IMR-90 (cell line): ENCODE measurements around the gene DDAH2. TPM values are rescaled to one million over a fixed set of nuclear protein-coding genes. Genes with fewer than 3 reads are reported as not detected.

ENCODE experiments used
- ATAC-seq: fragments of 200-7000 bp; cut with Tn5 transposase; 2 replicates; pipeline ENCODE4 v1.9.1; 2020; ENCODE audit warnings: low read depth, mild to moderate bottlenecking, moderate library complexity
- BruUV-seq: library from RNA; stranded (reverse); fragments of 400-500 nt; replicated peaks from 2 replicates; lab custom pipeline; 2021; lab: Mats Ljungman, UMichigan
- CTCF ChIA-PET: fragments of 300-600 bp; formaldehyde crosslinking; extraction: SDS; loops from one replicate; lab custom pipeline; 2021; ENCODE audit warnings: antibody characterized with exemption; lab: Yijun Ruan, JAX
- POLR2A ChIA-PET: fragments of 300-600 bp; sonication (Branson Sonifier 250); formaldehyde crosslinking; loops from one replicate; lab custom pipeline; 2022; ENCODE audit warnings: antibody characterized with exemption; ENCODE audit not compliant: unreplicated experiment; lab: Charles Lee
- DNase-seq: peaks from one replicate; pipeline ENCODE4 v3.0.0; 2013
- H2AFZ ChIP-seq: replicated peaks from 2 replicates; pipeline ENCODE3; 2013; ENCODE audit warnings: low read length, mild to moderate bottlenecking; ENCODE audit not compliant: poor library complexity
- H2AK5ac ChIP-seq: 2 replicates; pipeline ENCODE4 v1.6.1; 2013; ENCODE audit warnings: low read depth, low read length, inconsistent platforms
- H2AK9ac ChIP-seq: replicated peaks from 2 replicates; pipeline ENCODE3; 2013; ENCODE audit warnings: mild to moderate bottlenecking, low read depth, low read length, moderate library complexity; ENCODE audit not compliant: poor library complexity
- H2BK120ac ChIP-seq: 2 replicates; pipeline ENCODE4 v1.6.1; 2013; ENCODE audit warnings: low read depth, low read length, inconsistent platforms
- H2BK15ac ChIP-seq: 3 replicates; pipeline ENCODE4 v1.6.1; 2013; ENCODE audit warnings: low read depth, low read length, inconsistent platforms
- H2BK20ac ChIP-seq: 2 replicates; pipeline ENCODE4 v1.6.1; 2013; ENCODE audit warnings: low read depth, mild to moderate bottlenecking, inconsistent platforms, low read length, moderate library complexity
- H2BK5ac ChIP-seq: 2 replicates; pipeline ENCODE4 v1.6.1; 2013; ENCODE audit warnings: mild to moderate bottlenecking, low read depth, low read length, inconsistent platforms; ENCODE audit not compliant: poor library complexity, severe bottlenecking
- H3K14ac ChIP-seq: replicated peaks from 2 replicates; pipeline ENCODE4 v1.6.1; 2013; ENCODE audit warnings: low read depth, low read length, inconsistent platforms
- H3K18ac ChIP-seq: 2 replicates; pipeline ENCODE4 v1.6.1; 2013; ENCODE audit warnings: low read depth, low read length, control low read depth
- H3K23ac ChIP-seq: 2 replicates; pipeline ENCODE4 v1.6.1; 2013; ENCODE audit warnings: low read depth, low read length, inconsistent platforms
- H3K27ac ChIP-seq: 2 replicates; pipeline ENCODE4 v1.5.1; 2013; ENCODE audit warnings: mild to moderate bottlenecking, control low read depth, low read length; ENCODE audit not compliant: insufficient read depth
- H3K27me3 ChIP-seq: 2 replicates; pipeline ENCODE4 v1.6.1; 2013; ENCODE audit warnings: low read length; ENCODE audit not compliant: control insufficient read depth, insufficient read depth
- H3K36me3 ChIP-seq: 2 replicates; pipeline ENCODE4 v1.6.1; 2013; ENCODE audit warnings: low read length, mixed read lengths; ENCODE audit not compliant: control insufficient read depth, insufficient read depth
- H3K4ac ChIP-seq: 2 replicates; pipeline ENCODE4 v1.6.1; 2013; ENCODE audit warnings: low read depth, low read length, inconsistent platforms
- H3K4me1 ChIP-seq: 2 replicates; pipeline ENCODE4 v1.6.1; 2013; ENCODE audit warnings: low read length, mixed read lengths; ENCODE audit not compliant: control insufficient read depth, insufficient read depth
- H3K4me2 ChIP-seq: 2 replicates; pipeline ENCODE4 v1.6.1; 2013; ENCODE audit warnings: low read depth, mild to moderate bottlenecking, control low read depth, low read length, moderate library complexity
- H3K4me3 ChIP-seq: 2 replicates; pipeline ENCODE4 v1.5.1; 2013; ENCODE audit warnings: low read depth, mild to moderate bottlenecking, control low read depth, low read length, moderate library complexity; ENCODE audit not compliant: insufficient read depth
- H3K56ac ChIP-seq: 2 replicates; pipeline ENCODE4 v1.6.1; 2013; ENCODE audit warnings: low read length, inconsistent platforms; ENCODE audit not compliant: insufficient read depth; ENCODE audit errors: extremely low read depth
- H3K79me1 ChIP-seq, 2 experiments: 2 replicates each; pipeline ENCODE4 v1.6.1; 2013; ENCODE audit warnings: low read length in 2 of 2, inconsistent platforms in 1 of 2, low read depth in 1 of 2
- H3K9ac ChIP-seq: 2 replicates; pipeline ENCODE4 v1.6.1; 2013; ENCODE audit warnings: low read depth, low read length, control low read depth
- H3K9me1 ChIP-seq: 2 replicates; pipeline ENCODE4 v1.6.1; 2013; ENCODE audit warnings: low read length, inconsistent platforms; ENCODE audit not compliant: insufficient read depth
- H3K9me3 ChIP-seq: 2 replicates; pipeline ENCODE4 v1.6.1; 2013; ENCODE audit warnings: low read length; ENCODE audit not compliant: control insufficient read depth, insufficient read depth
- H4K20me1 ChIP-seq: 2 replicates; pipeline ENCODE4 v1.6.1; 2013; ENCODE audit warnings: low read length, inconsistent platforms; ENCODE audit not compliant: insufficient read depth
- H4K5ac ChIP-seq: 2 replicates; pipeline ENCODE4 v1.6.1; 2013; ENCODE audit warnings: mild to moderate bottlenecking, low read depth, low read length, control low read depth
- H4K8ac ChIP-seq, 2 experiments: 2 replicates each; pipeline ENCODE4 v1.6.1; 2013; ENCODE audit warnings: low read depth in 2 of 2, low read length in 2 of 2, control low read depth in 1 of 2, inconsistent platforms in 1 of 2
- H4K91ac ChIP-seq: 2 replicates; pipeline ENCODE4 v1.6.1; 2013; ENCODE audit warnings: low read depth, low read length, inconsistent platforms; ENCODE audit not compliant: insufficient read depth
- FOS ChIP-seq: fragments of 150-350 bp; IDR thresholded peaks from 2 replicates; pipeline ENCODE4 v1.6.1; 2016; ENCODE audit warnings: low read depth, low read length
- WGBS, 2 experiments: methylation state at CpG; one replicate each; pipeline versions ENCODE4 v1.1.5 to v1.1.7; 2013; ENCODE audit warnings: missing lambda C conversion rate in 2 of 2; ENCODE audit not compliant: insufficient read length in 1 of 2; ENCODE audit errors: extremely low coverage in 2 of 2; 5-methylcytosine and 5-hydroxymethylcytosine counted together
- dilution Hi-C: fragments of 300-500 bp; cut with HindIII; formaldehyde crosslinking; loops from one replicate; pipeline ENCODE4 v1.14.3; 2018; ENCODE audit warnings: low sequenced_read_pairs; ENCODE audit not compliant: unreplicated experiment
- in situ Hi-C: fragments of 300-500 bp; cut with MboI; formaldehyde crosslinking; loops from 3 replicates; pipeline ENCODE4 v1.14.3; 2019; ENCODE audit warnings: low sequenced_read_pairs, inconsistent platforms, mixed read lengths
- intact Hi-C: fragments of 100-400 bp; cut with micrococcal nuclease; formaldehyde crosslinking; loops from 2 replicates; pipeline ENCODE4 v1.10.0; 2022
- polyA plus RNA-seq, 3 experiments: library from polyadenylated mRNA; depleted of rRNA; stranded (reverse); fragments of >200 nt; gene quantifications; 2 replicates each; pipeline ENCODE4 v1.2.3, GENCODE V29; 2012; ENCODE audit warnings: low replicate concordance in 1 of 3
- total RNA-seq: library from RNA; depleted of rRNA; stranded (reverse); fragments of >200 nt; gene quantifications from 2 replicates; pipeline ENCODE4 v1.2.3, GENCODE V29; 2012

DDAH2 gene
- total and polyA plus RNA-seq, 2 of the 4 experiments (the other 2 are of a cell fraction) = 40.7 to 57.9 TPM

- H3K56ac ChIP-seq = no peak overlapping the region
- peaks cover 9% of the 10 kb centered on the region for H3K9me1 ChIP-seq
- H4K20me1 ChIP-seq = no peaks in the 10 kb centered on the region
- H3K9ac ChIP-seq = no peak overlapping the region
- WGBS, 2 experiments = no CpG with 5 or more reads among the region's 4 CpGs
- BruUV-seq = no TSS peak
- no peaks in the 10 kb centered on the region for H3K79me1 ChIP-seq
- H3K23ac ChIP-seq = no peak overlapping the region
- H3K4me3 ChIP-seq = no peak overlapping the region
- peaks cover 4% of the 10 kb centered on the region for H3K4me1 ChIP-seq
- no peak overlapping the region for H2BK15ac ChIP-seq
- peaks cover 5% of the 10 kb centered on the region; the same call in 1 of the 2 replicates for H3K36me3 ChIP-seq
- no peak overlapping the region for H3K4me2 ChIP-seq
- TF ChIP-seq FOS = no peak
- H2AFZ ChIP-seq = no peak overlapping the region
- no peak overlapping the region for H4K91ac ChIP-seq
- no peak overlapping the region for H2BK5ac ChIP-seq
- no peak for DNase-seq
- no peak overlapping the region for H4K8ac ChIP-seq
- H3K4ac ChIP-seq = no peak overlapping the region
- ChIA-PET CTCF (interaction anchor here (0.6 kb wide), 1 partner anchor 27 kb away, joined by 3 read pairs; no protein-coding TSS in a partner anchor), POLR2A (no interaction called here)
- ATAC-seq = no peak
- no peaks in the 10 kb centered on the region for H3K9me3 ChIP-seq
- peak overlapping the region; percentile 71 for H2AK9ac ChIP-seq
- no peak overlapping the region for H4K5ac ChIP-seq
- H2BK120ac ChIP-seq = no peak overlapping the region
- H3K27ac ChIP-seq = no peak overlapping the region
- H2BK20ac ChIP-seq = no peak overlapping the region
- in situ Hi-C loops = no loop called here
- no peak overlapping the region for H3K18ac ChIP-seq
- no peak overlapping the region for H3K14ac ChIP-seq
- H2AK5ac ChIP-seq = no peak overlapping the region; the same call in 1 of the 2 replicates
- intact Hi-C loops = no loop called here
- dilution Hi-C loops = no loop called here
- H3K27me3 ChIP-seq = no peaks in the 10 kb centered on the region
Observed at GRCh38 chr6:31764198-31764597, 35.1 kb upstream of the DDAH2 start.
